ENCODE data around the gene TPRN. TPM values are rescaled to one million over a fixed set of nuclear protein-coding genes. Genes with fewer than 3 reads are reported as not detected.

TPRN gene
- total and polyA plus RNA-seq, 2 experiments from 2014 or later: 6.4 to 29.2 TPM

- ATAC-seq: peak; percentile 74
Observed at GRCh38 chr9:137175345-137175961, 25.1 kb downstream of the TPRN start.

DNA sequence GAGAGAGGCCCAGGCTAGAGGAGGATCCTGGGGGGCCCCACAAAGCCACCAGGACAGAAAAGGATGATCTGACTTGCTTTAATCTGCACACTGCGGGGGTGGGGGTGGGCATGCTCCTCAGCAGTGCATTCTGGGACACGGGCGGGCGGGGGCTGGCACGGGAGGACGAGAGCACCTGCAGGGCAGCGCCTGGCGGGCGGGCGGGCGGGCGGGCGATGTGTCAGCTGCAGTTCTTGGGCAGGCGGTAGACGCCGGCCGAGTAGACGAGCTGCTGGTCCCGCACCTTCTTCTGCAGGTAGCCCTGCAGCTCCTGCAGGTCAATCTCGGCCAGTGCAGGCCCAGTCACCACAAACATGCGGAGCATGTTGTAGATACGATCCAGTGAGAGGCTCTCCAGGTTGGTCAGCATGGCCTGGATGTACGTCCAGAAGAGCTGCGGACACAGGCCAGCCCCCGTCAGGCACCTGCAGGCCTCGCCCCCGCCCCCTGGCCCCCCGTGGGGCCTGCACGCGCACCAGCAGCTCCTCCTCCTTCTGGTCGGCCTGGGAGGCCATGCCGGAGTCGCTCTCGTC is 25.7 kb downstream of the TPRN start:
- Mint-ChIP-seq H3K27ac (no peak overlapping the region), H3K9me3 (no peaks in the 10 kb centered on the region), H3K4me1 (peaks cover 5% of the 10 kb centered on the region), H3K4me3 (no peak overlapping the region), H3K36me3 (ENCODE audit: low read depth) (peaks cover 4% of the 10 kb centered on the region; the same call in 1 of the 3 replicates), H3K27me3 (ENCODE audit: insufficient read depth, low read depth, poor library complexity) (peaks cover 22% of the 10 kb centered on the region)
- Histone ChIP-seq H3K27me3 (ENCODE audit: insufficient read depth) (peaks cover 19% of the 10 kb centered on the region), H3K27ac (ENCODE audit: low read depth) (no peak overlapping the region), H3K4me3 (no peak overlapping the region), H2AFZ (no peak overlapping the region), H3K36me3 (ENCODE audit: insufficient read depth) (no peaks in the 10 kb centered on the region), H3K4me1 (ENCODE audit: insufficient read depth) (no peaks in the 10 kb centered on the region), H3K79me2 (replicated peaks; ENCODE audit: insufficient read depth) (no peaks in the 10 kb centered on the region), H3K4me2 (no peak overlapping the region), H4K20me1 (replicated peaks; ENCODE audit: insufficient read depth) (no peaks in the 10 kb centered on the region), H3F3A (replicated peaks; ENCODE audit: low read depth) (peaks cover 7% of the 10 kb centered on the region; the same call in 1 of the 2 replicates), H3K9me2 (ENCODE audit: insufficient read depth) (no peaks in the 10 kb centered on the region)
- peak; percentile 55 for DNase-seq (ENCODE audit: low spot score)
- peak; percentile 44 for ATAC-seq
- TF ChIP-seq EZH2phosphoT487 (IDR thresholded peaks at IDR 0.05; ENCODE audit: unreplicated experiment) (no peak), ZNF462 (CRISPR knock-in tag; IDR thresholded peaks at IDR 0.05) (no peak), ZNF114 (CRISPR knock-in tag; IDR thresholded peaks at IDR 0.05) (no peak)
- TF ChIP-seq, protein P1, sequence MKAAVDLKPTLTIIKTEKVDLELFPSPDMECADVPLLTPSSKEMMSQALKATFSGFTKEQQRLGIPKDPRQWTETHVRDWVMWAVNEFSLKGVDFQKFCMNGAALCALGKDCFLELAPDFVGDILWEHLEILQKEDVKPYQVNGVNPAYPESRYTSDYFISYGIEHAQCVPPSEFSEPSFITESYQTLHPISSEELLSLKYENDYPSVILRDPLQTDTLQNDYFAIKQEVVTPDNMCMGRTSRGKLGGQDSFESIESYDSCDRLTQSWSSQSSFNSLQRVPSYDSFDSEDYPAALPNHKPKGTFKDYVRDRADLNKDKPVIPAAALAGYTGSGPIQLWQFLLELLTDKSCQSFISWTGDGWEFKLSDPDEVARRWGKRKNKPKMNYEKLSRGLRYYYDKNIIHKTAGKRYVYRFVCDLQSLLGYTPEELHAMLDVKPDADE (IDR thresholded peaks at IDR 0.05): no peak

More at GRCh38 chr9:137175345-137175961, 25.1 kb downstream of the TPRN start:
- no peaks in the 10 kb centered on the region for H3K4me1 ChIP-seq (ENCODE audit: insufficient read depth)
- H3K36me3 Mint-ChIP-seq (ENCODE audit: low read depth): peaks cover 4% of the 10 kb centered on the region; the same call in 1 of the 3 replicates
- no peaks in the 10 kb centered on the region for H3K9me2 ChIP-seq (ENCODE audit: insufficient read depth)
- no peak overlapping the region for H3K4me3 ChIP-seq
- H3K36me3 ChIP-seq (ENCODE audit: insufficient read depth): no peaks in the 10 kb centered on the region
- no peak overlapping the region for H3K27ac Mint-ChIP-seq
- H3K9me3 Mint-ChIP-seq: no peaks in the 10 kb centered on the region
- no peak overlapping the region for H3K4me2 ChIP-seq
- peaks cover 2% of the 10 kb centered on the region for H3K4me1 Mint-ChIP-seq
- H3K79me2 ChIP-seq (replicated peaks; ENCODE audit: insufficient read depth): no peaks in the 10 kb centered on the region
- H4K20me1 ChIP-seq (replicated peaks; ENCODE audit: insufficient read depth): no peaks in the 10 kb centered on the region
- no peak overlapping the region for H2AFZ ChIP-seq
- TF ChIP-seq, protein P2, sequence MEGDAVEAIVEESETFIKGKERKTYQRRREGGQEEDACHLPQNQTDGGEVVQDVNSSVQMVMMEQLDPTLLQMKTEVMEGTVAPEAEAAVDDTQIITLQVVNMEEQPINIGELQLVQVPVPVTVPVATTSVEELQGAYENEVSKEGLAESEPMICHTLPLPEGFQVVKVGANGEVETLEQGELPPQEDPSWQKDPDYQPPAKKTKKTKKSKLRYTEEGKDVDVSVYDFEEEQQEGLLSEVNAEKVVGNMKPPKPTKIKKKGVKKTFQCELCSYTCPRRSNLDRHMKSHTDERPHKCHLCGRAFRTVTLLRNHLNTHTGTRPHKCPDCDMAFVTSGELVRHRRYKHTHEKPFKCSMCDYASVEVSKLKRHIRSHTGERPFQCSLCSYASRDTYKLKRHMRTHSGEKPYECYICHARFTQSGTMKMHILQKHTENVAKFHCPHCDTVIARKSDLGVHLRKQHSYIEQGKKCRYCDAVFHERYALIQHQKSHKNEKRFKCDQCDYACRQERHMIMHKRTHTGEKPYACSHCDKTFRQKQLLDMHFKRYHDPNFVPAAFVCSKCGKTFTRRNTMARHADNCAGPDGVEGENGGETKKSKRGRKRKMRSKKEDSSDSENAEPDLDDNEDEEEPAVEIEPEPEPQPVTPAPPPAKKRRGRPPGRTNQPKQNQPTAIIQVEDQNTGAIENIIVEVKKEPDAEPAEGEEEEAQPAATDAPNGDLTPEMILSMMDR (conservative IDR thresholded peaks at IDR 0.05; ENCODE audit: low read depth in 2 of 2): peak; percentile 34 to 82
- no peak for TF ChIP-seq ZNF331 (CRISPR knock-in tag; IDR thresholded peaks at IDR 0.05; ENCODE audit: low read depth)
- no peak for TF ChIP-seq EZH2 (IDR thresholded peaks at IDR 0.05; ENCODE audit: low read depth, unreplicated experiment)
- TF ChIP-seq EZH2phosphoT487 (IDR thresholded peaks at IDR 0.05; ENCODE audit: unreplicated experiment): no peak
- TF ChIP-seq CREB1 (CRISPR knock-in tag; IDR thresholded peaks at IDR 0.05; ENCODE audit: low read depth): no peak
- TF ChIP-seq STAT1 (IDR thresholded peaks at IDR 0.05; ENCODE audit: unreplicated experiment): no peak
- peaks cover 7% of the 10 kb centered on the region; the same call in 1 of the 2 replicates for H3F3A ChIP-seq (replicated peaks; ENCODE audit: low read depth)
- H3K4me3 Mint-ChIP-seq: no peak overlapping the region
- no peak overlapping the region for H3K27ac ChIP-seq (ENCODE audit: low read depth)
- H3K27me3 ChIP-seq (ENCODE audit: insufficient read depth): peaks cover 12% of the 10 kb centered on the region
- peak; percentile 61 for DNase-seq (ENCODE audit: low spot score)
- H3K27me3 Mint-ChIP-seq (ENCODE audit: insufficient read depth, low read depth, poor library complexity): peaks cover 17% of the 10 kb centered on the region

All from GM23338 (cell line).